Measurements from ENCODE around the gene GNB4.

Gene GNB4

DNA sequence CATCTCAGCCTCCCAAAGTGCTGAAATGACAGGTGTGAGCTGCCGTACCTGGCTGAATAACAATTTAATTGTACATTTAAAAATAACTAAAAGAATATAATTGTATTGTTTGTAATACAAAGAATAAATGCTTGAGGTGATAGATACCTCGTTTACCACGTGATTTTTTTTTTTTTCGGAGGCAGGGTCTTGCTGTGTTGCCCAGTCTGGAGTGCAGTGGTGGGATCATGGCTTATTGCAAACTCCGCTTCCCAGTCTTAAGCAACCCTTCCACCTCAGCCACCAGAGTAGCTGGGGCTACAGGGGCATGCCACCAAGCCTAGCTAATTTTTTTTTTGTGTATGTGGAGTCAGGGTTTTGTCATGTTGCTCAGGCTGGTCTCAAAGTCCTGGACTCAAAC, 87.9 kb downstream of the GNB4 start:
- DNase-seq (ENCODE audit: low spot score), result no peak

DNA sequence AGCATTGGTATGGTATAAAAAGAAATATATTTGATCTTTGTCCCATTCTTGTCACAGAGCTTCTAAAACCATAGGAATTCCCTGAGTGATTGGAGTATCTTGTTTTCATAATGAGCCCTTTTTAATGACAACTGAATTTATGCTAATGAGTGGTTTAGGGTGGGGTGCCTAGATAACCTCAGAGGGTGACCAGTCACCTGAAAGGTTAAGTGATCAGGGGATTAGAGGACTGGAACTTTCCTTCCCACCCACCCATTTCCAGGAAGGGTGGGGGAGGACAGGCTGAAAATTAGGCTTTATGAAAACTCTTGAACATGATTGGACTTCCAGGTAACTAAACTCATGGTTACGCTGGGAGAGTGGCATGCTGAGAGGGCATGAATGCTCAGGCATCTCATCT, 95.3 kb downstream of the GNB4 start:
- DNase-seq (ENCODE audit: low spot score), result no peak

DNA sequence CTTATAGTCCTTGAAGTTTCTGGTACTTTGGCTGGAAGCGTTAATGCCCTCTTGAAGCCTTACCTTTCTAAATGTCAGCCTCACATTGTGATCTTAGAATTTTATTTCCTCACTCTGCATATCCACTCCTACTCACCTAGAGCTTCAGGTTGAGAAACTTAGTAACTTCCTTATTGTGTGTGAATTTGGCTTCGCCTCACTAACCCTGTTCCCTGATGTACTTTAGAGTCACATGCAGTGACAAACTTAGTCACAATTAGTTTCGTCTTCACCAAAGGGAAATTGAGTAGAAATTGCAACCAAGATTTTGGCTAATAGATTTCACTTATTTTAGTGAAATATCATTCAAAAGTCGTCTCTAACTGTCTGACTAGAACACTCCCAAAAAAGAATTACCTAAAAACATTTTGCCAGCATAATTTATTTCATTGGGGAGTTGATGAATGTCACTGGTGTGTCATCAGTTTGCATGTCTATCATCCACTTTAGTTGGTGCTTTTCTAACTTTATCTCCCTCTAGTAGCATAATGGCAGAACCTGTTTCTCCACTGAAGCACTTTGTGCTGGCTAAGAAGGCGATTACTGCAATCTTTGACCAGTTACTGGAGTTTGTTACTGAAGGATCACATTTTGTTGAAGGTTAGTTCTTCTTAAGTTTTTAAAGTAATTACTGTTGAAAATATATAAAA, 102.8 kb downstream of the GNB4 start:
- DNase-seq (ENCODE audit: low spot score), result no peak

DNA sequence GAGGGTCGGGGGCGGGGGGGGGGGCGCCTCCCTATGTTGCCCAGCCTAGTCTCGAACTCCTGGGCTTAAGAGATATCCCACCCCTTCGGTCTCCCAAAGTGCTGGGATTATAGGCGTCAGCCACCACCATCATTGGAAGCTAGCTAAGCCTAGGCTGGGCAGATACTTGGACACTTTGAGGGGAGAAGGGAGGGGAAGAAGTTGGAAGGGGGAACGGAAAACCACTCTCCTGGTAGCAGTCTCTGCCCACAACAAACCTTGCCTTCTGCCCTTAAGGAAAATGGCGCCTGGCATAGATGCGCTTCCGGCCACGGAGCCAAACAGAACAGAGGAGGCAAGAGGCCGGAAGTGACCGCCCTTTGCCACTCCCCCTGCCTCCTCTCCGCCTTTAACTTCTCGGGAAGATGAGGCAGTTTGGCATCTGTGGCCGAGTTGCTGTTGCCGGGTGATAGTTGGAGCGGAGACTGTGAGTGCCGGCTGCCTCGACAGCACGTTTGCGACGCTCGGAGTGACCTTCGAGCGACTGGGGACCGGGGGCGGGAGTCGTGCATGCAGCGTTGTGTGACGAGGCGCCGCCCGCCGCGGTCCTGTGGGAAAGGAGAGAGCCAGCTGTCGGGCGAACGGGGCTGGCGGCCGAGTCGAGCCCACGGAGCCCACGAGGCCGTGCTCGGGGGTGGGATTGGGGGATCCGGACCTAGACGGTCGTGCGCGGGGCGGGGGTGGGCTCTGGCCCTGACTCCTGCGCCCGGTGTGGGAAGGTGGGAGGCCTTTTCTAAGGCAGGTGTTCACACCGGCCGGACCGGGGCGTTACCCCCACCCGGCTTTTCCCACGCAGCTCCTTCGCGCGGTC, 103.7 kb downstream of the GNB4 start, which contains the start of gene MFN1:
Gene MFN1 (plus strand): TSS at position 365 of the 850 bp plus-strand sequence. CDS start 1,143 bp downstream, outside the sequence.
- DNase-seq (ENCODE audit: low spot score), result peak; percentile 98

Measured in globus pallidus (tissue), 1 donor.